HG03066 (cell line): ENCODE results near the gene TAS2R10.

Experiments
- ATAC-seq: cut with Tn5 transposase; IDR thresholded peaks from one replicate; pipeline ENCODE4 v1.9.1; 2021; ENCODE audit warnings: low read depth; ENCODE audit not compliant: unreplicated experiment

The TAS2R10 gene

GRCh38 chr12:10783252-10783651 is 42.9 kb downstream of the TAS2R10 start:
- no peak for ATAC-seq

GRCh38 chr12:10779103-10779502 is 47.1 kb downstream of the TAS2R10 start:
- ATAC-seq = no peak
